Activated CD4-positive, alpha-beta memory T cell treated with anti-CD3 and anti-CD28 coated beads for 36 hours (primary cell): ENCODE measurements around the gene REM2. TPM values are rescaled to one million over a fixed set of nuclear protein-coding genes. Genes with fewer than 3 reads are reported as not detected.

Experiments used
- CTCF ChIA-PET: fragments of 350-600 bp; sonication (Branson Sonifier 250); formaldehyde crosslinking; loops from one replicate; lab custom pipeline; 2021; ENCODE audit warnings: antibody characterized with exemption, inconsistent platforms; lab: Charles Lee
- POLR2A ChIA-PET: fragments of 350-600 bp; sonication (Branson Sonifier 250); formaldehyde crosslinking; loops from one replicate; lab custom pipeline; 2021; ENCODE audit warnings: antibody characterized with exemption; lab: Charles Lee
- DNase-seq: peaks from one replicate; pipeline ENCODE4 v3.0.0-alpha.2; 2020
- H3K27ac Mint-ChIP-seq: one replicate; pipeline ENCODE4 v1.8.0; 2021; ENCODE audit warnings: mixed read lengths
- H3K27me3 Mint-ChIP-seq: one replicate; pipeline ENCODE4 v1.8.0; 2021; ENCODE audit warnings: mixed read lengths
- H3K36me3 Mint-ChIP-seq: one replicate; pipeline ENCODE4 v1.8.0; 2021; ENCODE audit warnings: mixed read lengths
- H3K4me1 Mint-ChIP-seq: one replicate; pipeline ENCODE4 v1.8.0; 2021; ENCODE audit warnings: low read depth, mixed read lengths
- H3K4me3 Mint-ChIP-seq: one replicate; pipeline ENCODE4 v1.8.0; 2021; ENCODE audit warnings: mild to moderate bottlenecking, mixed read lengths
- H3K9me3 Mint-ChIP-seq: one replicate; pipeline ENCODE4 v1.8.0; 2021; ENCODE audit warnings: mixed read lengths
- intact Hi-C: fragments of 100-400 bp; cut with micrococcal nuclease; formaldehyde crosslinking; loops from one replicate; pipeline ENCODE4 v1.15.1; 2023
- total RNA-seq, 2 experiments: library from RNA; stranded (reverse); gene quantifications; one replicate each; pipeline ENCODE4 v1.2.3, GENCODE V29; 2021

REM2 gene
- total RNA-seq, 2 experiments from 2014 or later: 0.36 to 0.77 TPM

GRCh38 chr14:22922294-22922693 lies 39.3 kb downstream of the REM2 start:
- H3K4me1 Mint-ChIP-seq: peaks cover 34% of the 10 kb centered on the region
- no peak overlapping the region for H3K27ac Mint-ChIP-seq
- H3K4me3 Mint-ChIP-seq: no peak overlapping the region
- peaks cover 65% of the 10 kb centered on the region for H3K36me3 Mint-ChIP-seq
- POLR2A ChIA-PET: no interaction called here
- H3K27me3 Mint-ChIP-seq: no peaks in the 10 kb centered on the region
- intact Hi-C loops: no loop called here
- DNase-seq: no peak
- H3K9me3 Mint-ChIP-seq: no peaks in the 10 kb centered on the region
- CTCF ChIA-PET: interaction anchor here (1.0 kb wide), 1 partner anchor 22 kb away, joined by 3 read pairs; no protein-coding TSS in a partner anchor

DNA sequence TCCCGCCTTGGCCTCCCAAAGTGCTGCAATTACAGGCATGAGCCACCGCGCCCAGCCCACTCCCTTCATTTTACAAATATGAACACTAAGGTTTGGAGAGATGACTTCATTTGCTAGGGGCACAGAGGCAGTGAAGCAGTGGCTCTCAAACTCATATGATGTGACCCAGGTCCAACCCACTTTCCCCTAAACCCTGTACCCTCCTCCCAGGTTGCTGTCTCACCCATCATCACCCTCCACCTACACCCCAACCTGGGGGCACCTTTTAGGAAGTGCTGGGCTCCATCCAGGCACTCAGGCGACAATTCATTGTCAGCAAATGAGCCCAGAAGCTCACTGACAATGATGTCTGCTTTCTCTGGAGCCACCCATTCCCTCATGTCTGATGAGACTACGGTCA lies 40.7 kb downstream of the REM2 start:
- intact Hi-C loops: no loop called here
- no peak for DNase-seq
- H3K27me3 Mint-ChIP-seq: no peaks in the 10 kb centered on the region
- H3K27ac Mint-ChIP-seq: no peak overlapping the region
- POLR2A ChIA-PET: interaction anchor here (0.6 kb wide), 1 partner anchor 342 kb away, joined by 3 read pairs; no protein-coding TSS in a partner anchor
- H3K36me3 Mint-ChIP-seq: peaks cover 62% of the 10 kb centered on the region
- peaks cover 38% of the 10 kb centered on the region for H3K4me1 Mint-ChIP-seq
- H3K9me3 Mint-ChIP-seq: no peaks in the 10 kb centered on the region
- CTCF ChIA-PET: interaction anchor here (1.3 kb wide), 1 partner anchor 59 kb away, joined by 3 read pairs; no protein-coding TSS in a partner anchor
- H3K4me3 Mint-ChIP-seq: no peak overlapping the region

DNA sequence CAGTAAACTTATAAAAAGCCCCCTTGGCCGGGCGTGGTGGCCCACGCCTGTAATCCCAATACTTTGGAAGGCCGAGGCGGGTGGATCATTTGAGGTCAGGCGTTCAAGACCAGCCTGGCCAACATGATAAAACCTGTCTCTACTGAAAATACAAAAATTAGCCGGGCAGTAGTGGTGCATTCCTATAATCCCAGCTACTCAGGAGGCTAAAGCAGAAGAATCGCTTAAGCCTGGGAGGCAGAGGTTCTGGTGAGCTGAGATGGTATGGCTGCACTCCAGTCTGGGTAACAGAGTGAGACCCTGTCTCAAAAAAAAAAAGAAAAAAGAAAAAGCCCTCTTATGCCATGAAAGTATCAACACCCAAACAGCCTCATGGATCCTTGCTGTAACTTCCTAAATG lies 42.5 kb downstream of the REM2 start:
- Mint-ChIP-seq H3K4me3 (no peak overlapping the region), H3K9me3 (no peaks in the 10 kb centered on the region), H3K27ac (no peak overlapping the region), H3K27me3 (no peaks in the 10 kb centered on the region), H3K4me1 (peaks cover 25% of the 10 kb centered on the region), H3K36me3 (peaks cover 50% of the 10 kb centered on the region)
- DNase-seq: no peak
- ChIA-PET CTCF (no interaction called here), POLR2A (no interaction called here)
- intact Hi-C loops: no loop called here

DNA sequence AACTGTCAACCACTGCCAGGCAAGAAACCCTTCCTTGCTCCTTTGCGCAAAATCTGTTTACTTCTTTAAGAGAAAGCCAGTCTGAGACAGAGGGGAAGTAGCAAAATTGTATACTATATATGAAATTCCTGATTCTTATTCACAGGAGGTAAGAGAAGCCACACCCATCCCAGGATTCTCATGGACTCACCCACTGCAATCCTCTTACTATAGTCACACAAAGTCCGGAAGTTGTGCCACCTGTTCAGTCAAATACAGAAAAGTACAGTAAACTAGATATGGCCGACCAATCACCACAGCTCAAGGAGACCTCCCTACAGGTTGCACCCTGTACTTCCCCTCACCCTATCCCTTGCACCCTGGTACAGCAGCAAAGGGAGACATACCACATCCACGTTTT lies 43.3 kb downstream of the REM2 start:
- peaks cover 45% of the 10 kb centered on the region for H3K36me3 Mint-ChIP-seq
- H3K9me3 Mint-ChIP-seq: no peaks in the 10 kb centered on the region
- intact Hi-C loops: no loop called here
- no peak overlapping the region for H3K4me3 Mint-ChIP-seq
- peaks cover 25% of the 10 kb centered on the region for H3K4me1 Mint-ChIP-seq
- no peak overlapping the region for H3K27ac Mint-ChIP-seq
- ChIA-PET POLR2A (interaction anchor here (4.4 kb wide), 1 partner anchor 7 kb away, joined by 47 read pairs; the partner anchor contains the start of gene RBM23), CTCF (interaction anchor here (1.2 kb wide), 1 partner anchor 47 kb away, joined by 3 read pairs; no protein-coding TSS in a partner anchor)
- no peak for DNase-seq
- no peaks in the 10 kb centered on the region for H3K27me3 Mint-ChIP-seq

GRCh38 chr14:22928237-22929103 lies 45.4 kb downstream of the REM2 start:
- DNase-seq: peak; percentile 19

DNA sequence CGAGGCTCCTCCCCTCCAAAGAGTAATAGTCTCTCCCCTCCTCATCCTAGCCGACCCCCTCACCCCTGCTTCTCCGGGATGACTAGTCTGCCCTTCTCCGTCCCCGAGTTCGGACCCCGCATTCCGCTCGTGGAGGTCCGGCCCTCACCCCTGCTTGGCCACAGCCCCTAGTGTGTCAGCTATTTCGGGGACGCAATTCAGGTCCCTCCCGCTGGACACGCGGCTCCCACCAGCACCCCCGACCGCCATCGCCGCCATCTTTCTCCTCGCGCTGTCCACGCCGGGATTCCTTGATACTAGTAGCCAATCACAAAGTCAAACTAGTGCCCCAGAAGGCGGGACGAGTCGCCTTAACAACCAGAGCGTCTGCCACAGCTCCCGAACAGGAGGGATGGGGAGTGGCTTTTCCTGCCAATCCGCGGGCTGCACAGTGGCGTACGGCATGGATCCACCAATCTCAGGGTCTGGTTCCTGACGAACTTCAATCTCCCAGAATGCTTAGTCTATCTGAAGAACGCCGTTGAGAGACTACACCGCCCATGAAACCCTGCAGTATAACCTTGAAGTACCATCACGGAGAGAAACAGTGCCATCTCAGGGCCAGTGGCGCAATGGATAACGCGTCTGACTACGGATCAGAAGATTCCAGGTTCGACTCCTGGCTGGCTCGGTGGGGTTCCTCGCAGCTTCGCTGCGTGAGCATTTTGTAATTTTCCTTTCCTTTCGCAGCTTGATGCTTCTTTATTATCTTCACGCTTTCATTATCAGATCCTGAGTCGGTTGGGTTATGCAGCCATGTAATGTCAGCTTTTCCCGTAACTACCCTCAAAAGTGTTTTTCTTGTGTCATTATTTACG lies 46.3 kb downstream of the REM2 start, which contains the start of gene PRMT5:
Gene PRMT5 (minus strand): TSS at position 273 of the 857 bp plus-strand sequence. CDS start 15 bp downstream, at position 258.
- no peak within 1 kb of the TSS for H3K27ac Mint-ChIP-seq
- no peak within 1 kb of the TSS for H3K4me3 Mint-ChIP-seq
- no peaks in the 10 kb centered on the region for H3K9me3 Mint-ChIP-seq
- CTCF ChIA-PET: interaction anchor here (0.7 to 4.6 kb wide), 34 partner anchors 9 to 1203 kb away, joined by 3 to 45 read pairs (median 5); partner anchors contain the start of genes AJUBA, CDH24, DAD1 and HAUS4
- H3K4me1 Mint-ChIP-seq: peaks cover 37% of the 10 kb centered on the region
- H3K36me3 Mint-ChIP-seq: peaks cover 26% of the 10 kb centered on the region
- POLR2A ChIA-PET: interaction anchor here (0.6 to 4.4 kb wide), 12 partner anchors 10 to 1404 kb away, joined by 3 to 47 read pairs (median 4); partner anchors contain the start of genes ACIN1, C14orf119, DAD1 and HAUS4
- H3K27me3 Mint-ChIP-seq: no peaks in the 10 kb centered on the region
- intact Hi-C loops: loop anchor here (1.0 kb wide), 6 partner anchors 10 to 340 kb away; partner anchors contain the start of genes DAD1, LRP10 and RBM23
- peak; percentile 98 for DNase-seq

More at GRCh38 chr14:22928237-22929103, 45.4 kb downstream of the REM2 start:
- Mint-ChIP-seq H3K27ac (no peak overlapping the region), H3K9me3 (no peaks in the 10 kb centered on the region), H3K4me1 (peaks cover 37% of the 10 kb centered on the region), H3K4me3 (no peak overlapping the region), H3K27me3 (no peaks in the 10 kb centered on the region), H3K36me3 (peaks cover 34% of the 10 kb centered on the region)
- POLR2A ChIA-PET: interaction anchor here (0.6 to 4.4 kb wide), 10 partner anchors 9 to 1404 kb away, joined by 3 to 47 read pairs (median 5); partner anchors contain the start of genes ACIN1, C14orf119, DAD1 and HAUS4
- intact Hi-C loops: loop anchor here (1.0 kb wide), 6 partner anchors 9 to 339 kb away; partner anchors contain the start of genes DAD1, LRP10 and RBM23
- CTCF ChIA-PET: interaction anchor here (1.0 to 4.6 kb wide), 16 partner anchors 10 to 372 kb away, joined by 3 to 45 read pairs (median 6); partner anchors contain the start of genes AJUBA, CDH24, HAUS4 and RBM23

GRCh38 chr14:22929961-22930364 lies 46.9 kb downstream of the REM2 start:
- CTCF ChIA-PET: interaction anchor here (0.7 to 4.6 kb wide), 36 partner anchors 8 to 1202 kb away, joined by 3 to 45 read pairs (median 4); partner anchors contain the start of genes AJUBA, CDH24, DAD1 and HAUS4
- DNase-seq: no peak
- Mint-ChIP-seq H3K4me3 (no peak overlapping the region), H3K27me3 (no peaks in the 10 kb centered on the region), H3K27ac (no peak overlapping the region), H3K9me3 (no peaks in the 10 kb centered on the region), H3K4me1 (peaks cover 37% of the 10 kb centered on the region), H3K36me3 (peaks cover 20% of the 10 kb centered on the region)
- intact Hi-C loops: loop anchor here (1.0 kb wide), 7 partner anchors 11 to 341 kb away; partner anchors contain the start of genes DAD1, HAUS4, LRP10 and RBM23
- POLR2A ChIA-PET: interaction anchor here (0.6 to 4.4 kb wide), 10 partner anchors 11 to 341 kb away, joined by 3 to 47 read pairs (median 4); partner anchors contain the start of genes DAD1, HAUS4, OXA1L and RBM23

DNA sequence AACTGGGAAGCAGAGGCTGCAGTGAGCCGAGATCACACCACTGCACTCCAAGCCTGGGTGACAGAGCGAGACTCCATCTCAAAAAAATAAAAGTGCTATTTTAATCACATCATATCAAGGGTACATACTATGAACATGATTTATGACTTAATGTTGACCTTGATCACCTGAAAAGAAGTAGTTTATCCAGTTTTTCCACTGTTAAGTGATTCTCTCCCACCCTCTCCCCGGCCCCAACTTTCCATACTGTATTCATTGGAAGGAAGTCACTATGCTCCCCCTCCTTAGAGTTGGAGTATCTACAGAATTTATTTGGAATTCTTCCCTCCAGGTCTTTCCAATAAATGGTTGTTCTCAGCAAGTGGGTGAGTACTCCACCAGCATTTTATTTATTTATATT lies 49.1 kb downstream of the REM2 start:
- intact Hi-C loops: no loop called here
- Mint-ChIP-seq H3K36me3 (peaks cover 8% of the 10 kb centered on the region), H3K27me3 (no peaks in the 10 kb centered on the region), H3K4me1 (peaks cover 24% of the 10 kb centered on the region), H3K4me3 (no peak overlapping the region), H3K9me3 (no peaks in the 10 kb centered on the region), H3K27ac (peak overlapping the region; percentile 26)
- ChIA-PET CTCF (no interaction called here), POLR2A (interaction anchor here (0.6 kb wide), 1 partner anchor 343 kb away, joined by 3 read pairs; the partner anchor contains the start of gene DAD1)
- DNase-seq: no peak

DNA sequence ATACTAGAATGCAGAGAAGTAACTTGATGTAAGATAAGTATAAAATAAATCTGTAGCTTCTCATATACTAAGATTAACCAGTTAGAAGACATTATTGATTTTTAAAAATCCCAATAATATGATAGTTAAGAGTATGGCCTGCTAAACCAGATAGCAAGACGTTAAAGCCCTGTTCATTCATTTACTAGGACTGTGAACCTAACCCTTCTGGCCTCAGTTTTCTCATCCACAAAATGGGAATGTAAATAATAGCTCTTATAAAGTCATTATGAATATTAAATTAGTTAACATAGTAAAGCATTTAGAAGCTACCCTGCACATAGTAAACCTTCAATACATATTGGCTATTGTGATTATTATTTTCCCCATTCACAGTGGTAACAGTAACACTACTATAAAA lies 52.1 kb downstream of the REM2 start:
- peaks cover 8% of the 10 kb centered on the region for H3K36me3 Mint-ChIP-seq
- H3K4me3 Mint-ChIP-seq: no peak overlapping the region
- H3K27ac Mint-ChIP-seq: no peak overlapping the region
- H3K9me3 Mint-ChIP-seq: no peaks in the 10 kb centered on the region
- H3K4me1 Mint-ChIP-seq: peaks cover 12% of the 10 kb centered on the region
- intact Hi-C loops: no loop called here
- ChIA-PET CTCF (interaction anchor here (0.7 to 1.5 kb wide), 7 partner anchors 17 to 133 kb away, joined by 3 to 6 read pairs (median 3); partner anchors contain the start of gene CDH24), POLR2A (no interaction called here)
- H3K27me3 Mint-ChIP-seq: no peaks in the 10 kb centered on the region
- DNase-seq: no peak
